GM12891 (cell line): ENCODE measurements around the gene SLC7A10.

Experiments
- PAX5 ChIP-seq: IDR thresholded peaks from 2 replicates; pipeline ENCODE4 v1.6.1; 2011; ENCODE audit warnings: low read length, moderate library complexity, mild to moderate bottlenecking; ENCODE audit not compliant: insufficient read depth, severe bottlenecking
- POLR2A ChIP-seq: IDR thresholded peaks from 2 replicates; pipeline ENCODE4 v1.6.1; 2011; ENCODE audit warnings: low read depth, low read length, control low read depth
- POLR2AphosphoS5 ChIP-seq: IDR thresholded peaks from 2 replicates; pipeline ENCODE4 v1.6.1; 2011; ENCODE audit warnings: low read depth, low read length, control low read depth
- TAF1 ChIP-seq: IDR thresholded peaks from 2 replicates; pipeline ENCODE4 v1.6.1; 2011; ENCODE audit warnings: low read depth, low read length, control low read depth

DNA sequence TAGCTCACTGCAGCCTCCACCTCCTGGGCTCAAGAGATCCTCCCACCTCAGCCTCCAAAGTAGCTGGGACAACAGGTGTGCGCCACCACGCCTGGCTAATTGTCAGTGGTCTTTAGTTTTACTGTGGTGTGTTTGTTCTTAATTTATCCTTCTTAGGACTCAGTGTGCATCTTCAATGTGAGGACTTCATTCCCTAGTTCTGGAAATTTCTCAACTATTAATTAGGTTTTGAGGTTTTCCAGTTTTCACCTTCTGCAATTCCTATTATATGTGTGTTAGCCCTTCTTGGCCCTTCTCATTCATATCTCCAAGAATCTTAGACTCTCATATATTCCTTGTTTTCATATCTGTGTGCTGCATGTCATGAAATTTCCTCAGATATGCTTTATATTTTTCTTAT, 32.2 kb upstream of the SLC7A10 start:
- TF ChIP-seq TAF1 (no peak), POLR2A (no peak), POLR2AphosphoS5 (no peak), PAX5 (no peak)
